Testis (tissue), 2 donors: ENCODE results near the gene IGFBP7.

Source experiments
- POLR2A ChIP-seq: fragments of 450-650 bp; IDR thresholded peaks from one replicate; pipeline ENCODE4 v1.6.1; 2017; ENCODE audit warnings: antibody characterized with exemption, mild to moderate bottlenecking, moderate library complexity
- TF ChIP-seq, protein P1 (sequence below), 3 experiments: fragments of 450-650 bp in 2 of 3; fragments of 200-600 bp in 1 of 3; sonication (generic) in 1 of 3; IDR thresholded peaks; one replicate each; pipeline ENCODE4 v1.5.1; 2016 to 2019; ENCODE audit warnings: antibody characterized with exemption in 3 of 3, mild to moderate bottlenecking in 2 of 3, moderate library complexity in 1 of 3

DNA sequence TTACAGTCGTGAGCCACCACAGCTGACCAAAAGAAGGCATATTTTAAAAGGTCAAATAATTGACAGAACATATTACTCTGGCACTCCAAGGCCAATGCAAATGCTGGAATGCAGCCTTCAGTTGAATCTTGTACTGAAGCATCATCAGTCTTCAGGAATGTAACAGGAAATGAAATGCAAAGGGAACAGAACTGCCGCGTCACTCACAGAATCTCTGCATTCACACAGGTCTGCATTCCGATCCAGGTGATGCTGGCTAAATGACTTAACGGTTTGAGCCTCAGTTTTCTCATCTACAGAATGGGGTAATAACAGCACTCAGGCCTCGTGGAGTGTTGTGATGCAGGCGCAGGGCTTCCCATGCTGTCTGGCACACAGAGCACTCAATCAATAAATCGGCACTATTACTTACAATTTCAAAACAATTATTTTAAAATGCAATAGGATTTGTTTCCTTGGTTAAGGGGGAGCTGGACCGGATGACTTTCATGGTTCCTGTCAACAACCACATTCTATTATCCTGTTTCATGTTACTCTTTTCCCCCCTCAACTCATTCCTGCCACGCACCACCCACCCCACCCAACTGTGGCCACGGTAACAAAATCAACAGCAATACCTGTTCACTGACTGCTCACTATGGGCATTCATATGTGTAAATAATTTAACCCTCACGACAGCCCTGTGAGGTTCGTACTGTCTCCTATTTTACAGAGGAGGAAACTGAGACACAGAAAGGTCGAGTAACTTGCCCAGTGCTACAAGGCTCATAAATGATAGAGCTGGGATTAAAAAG lies 32.4 kb downstream of the IGFBP7 start:
- TF ChIP-seq, protein P1, sequence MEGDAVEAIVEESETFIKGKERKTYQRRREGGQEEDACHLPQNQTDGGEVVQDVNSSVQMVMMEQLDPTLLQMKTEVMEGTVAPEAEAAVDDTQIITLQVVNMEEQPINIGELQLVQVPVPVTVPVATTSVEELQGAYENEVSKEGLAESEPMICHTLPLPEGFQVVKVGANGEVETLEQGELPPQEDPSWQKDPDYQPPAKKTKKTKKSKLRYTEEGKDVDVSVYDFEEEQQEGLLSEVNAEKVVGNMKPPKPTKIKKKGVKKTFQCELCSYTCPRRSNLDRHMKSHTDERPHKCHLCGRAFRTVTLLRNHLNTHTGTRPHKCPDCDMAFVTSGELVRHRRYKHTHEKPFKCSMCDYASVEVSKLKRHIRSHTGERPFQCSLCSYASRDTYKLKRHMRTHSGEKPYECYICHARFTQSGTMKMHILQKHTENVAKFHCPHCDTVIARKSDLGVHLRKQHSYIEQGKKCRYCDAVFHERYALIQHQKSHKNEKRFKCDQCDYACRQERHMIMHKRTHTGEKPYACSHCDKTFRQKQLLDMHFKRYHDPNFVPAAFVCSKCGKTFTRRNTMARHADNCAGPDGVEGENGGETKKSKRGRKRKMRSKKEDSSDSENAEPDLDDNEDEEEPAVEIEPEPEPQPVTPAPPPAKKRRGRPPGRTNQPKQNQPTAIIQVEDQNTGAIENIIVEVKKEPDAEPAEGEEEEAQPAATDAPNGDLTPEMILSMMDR (IDR thresholded peaks at IDR 0.05) = no peak
- no peak for TF ChIP-seq POLR2A
